IMR-90 (cell line): Measurements from ENCODE around the gene USP17L13. TPM values are rescaled to one million over a fixed set of nuclear protein-coding genes. Genes with fewer than 3 reads are reported as not detected.
"Not testable (repeated sequence)": the region's sequence is repeated elsewhere in the genome, so short reads cannot be mapped to it uniquely, and the experiment has no call there.

Experiments
- ATAC-seq: fragments of 200-7000 bp; cut with Tn5 transposase; 2 replicates; pipeline ENCODE4 v1.9.1; 2020; ENCODE audit warnings: low read depth, mild to moderate bottlenecking, moderate library complexity
- BruUV-seq: library from RNA; stranded (reverse); fragments of 400-500 nt; replicated peaks from 2 replicates; lab custom pipeline; 2021; lab: Mats Ljungman, UMichigan
- CTCF ChIA-PET: fragments of 300-600 bp; formaldehyde crosslinking; extraction: SDS; loops from one replicate; lab custom pipeline; 2021; ENCODE audit warnings: antibody characterized with exemption; lab: Yijun Ruan, JAX
- POLR2A ChIA-PET: fragments of 300-600 bp; sonication (Branson Sonifier 250); formaldehyde crosslinking; loops from one replicate; lab custom pipeline; 2022; ENCODE audit warnings: antibody characterized with exemption; ENCODE audit not compliant: unreplicated experiment; lab: Charles Lee
- DNase-seq: peaks from one replicate; pipeline ENCODE4 v3.0.0; 2013
- H2AFZ ChIP-seq: replicated peaks from 2 replicates; pipeline ENCODE3; 2013; ENCODE audit warnings: low read length, mild to moderate bottlenecking; ENCODE audit not compliant: poor library complexity
- H2AK5ac ChIP-seq: 2 replicates; pipeline ENCODE4 v1.6.1; 2013; ENCODE audit warnings: low read depth, low read length, inconsistent platforms
- H2AK9ac ChIP-seq: replicated peaks from 2 replicates; pipeline ENCODE3; 2013; ENCODE audit warnings: mild to moderate bottlenecking, low read depth, low read length, moderate library complexity; ENCODE audit not compliant: poor library complexity
- H2BK120ac ChIP-seq: 2 replicates; pipeline ENCODE4 v1.6.1; 2013; ENCODE audit warnings: low read depth, low read length, inconsistent platforms
- H2BK15ac ChIP-seq: 3 replicates; pipeline ENCODE4 v1.6.1; 2013; ENCODE audit warnings: low read depth, low read length, inconsistent platforms
- H2BK20ac ChIP-seq: 2 replicates; pipeline ENCODE4 v1.6.1; 2013; ENCODE audit warnings: low read depth, mild to moderate bottlenecking, inconsistent platforms, low read length, moderate library complexity
- H2BK5ac ChIP-seq: 2 replicates; pipeline ENCODE4 v1.6.1; 2013; ENCODE audit warnings: mild to moderate bottlenecking, low read depth, low read length, inconsistent platforms; ENCODE audit not compliant: poor library complexity, severe bottlenecking
- H3K14ac ChIP-seq: replicated peaks from 2 replicates; pipeline ENCODE4 v1.6.1; 2013; ENCODE audit warnings: low read depth, low read length, inconsistent platforms
- H3K18ac ChIP-seq: 2 replicates; pipeline ENCODE4 v1.6.1; 2013; ENCODE audit warnings: low read depth, low read length, control low read depth
- H3K23ac ChIP-seq: 2 replicates; pipeline ENCODE4 v1.6.1; 2013; ENCODE audit warnings: low read depth, low read length, inconsistent platforms
- H3K27ac ChIP-seq: 2 replicates; pipeline ENCODE4 v1.5.1; 2013; ENCODE audit warnings: mild to moderate bottlenecking, control low read depth, low read length; ENCODE audit not compliant: insufficient read depth
- H3K27me3 ChIP-seq: 2 replicates; pipeline ENCODE4 v1.6.1; 2013; ENCODE audit warnings: low read length; ENCODE audit not compliant: control insufficient read depth, insufficient read depth
- H3K36me3 ChIP-seq: 2 replicates; pipeline ENCODE4 v1.6.1; 2013; ENCODE audit warnings: low read length, mixed read lengths; ENCODE audit not compliant: control insufficient read depth, insufficient read depth
- H3K4ac ChIP-seq: 2 replicates; pipeline ENCODE4 v1.6.1; 2013; ENCODE audit warnings: low read depth, low read length, inconsistent platforms
- H3K4me1 ChIP-seq: 2 replicates; pipeline ENCODE4 v1.6.1; 2013; ENCODE audit warnings: low read length, mixed read lengths; ENCODE audit not compliant: control insufficient read depth, insufficient read depth
- H3K4me2 ChIP-seq: 2 replicates; pipeline ENCODE4 v1.6.1; 2013; ENCODE audit warnings: low read depth, mild to moderate bottlenecking, control low read depth, low read length, moderate library complexity
- H3K4me3 ChIP-seq: 2 replicates; pipeline ENCODE4 v1.5.1; 2013; ENCODE audit warnings: low read depth, mild to moderate bottlenecking, control low read depth, low read length, moderate library complexity; ENCODE audit not compliant: insufficient read depth
- H3K56ac ChIP-seq: 2 replicates; pipeline ENCODE4 v1.6.1; 2013; ENCODE audit warnings: low read length, inconsistent platforms; ENCODE audit not compliant: insufficient read depth; ENCODE audit errors: extremely low read depth
- H3K79me1 ChIP-seq, 2 experiments: 2 replicates each; pipeline ENCODE4 v1.6.1; 2013; ENCODE audit warnings: low read length in 2 of 2, inconsistent platforms in 1 of 2, low read depth in 1 of 2
- H3K9ac ChIP-seq: 2 replicates; pipeline ENCODE4 v1.6.1; 2013; ENCODE audit warnings: low read depth, low read length, control low read depth
- H3K9me1 ChIP-seq: 2 replicates; pipeline ENCODE4 v1.6.1; 2013; ENCODE audit warnings: low read length, inconsistent platforms; ENCODE audit not compliant: insufficient read depth
- H3K9me3 ChIP-seq: 2 replicates; pipeline ENCODE4 v1.6.1; 2013; ENCODE audit warnings: low read length; ENCODE audit not compliant: control insufficient read depth, insufficient read depth
- H4K20me1 ChIP-seq: 2 replicates; pipeline ENCODE4 v1.6.1; 2013; ENCODE audit warnings: low read length, inconsistent platforms; ENCODE audit not compliant: insufficient read depth
- H4K5ac ChIP-seq: 2 replicates; pipeline ENCODE4 v1.6.1; 2013; ENCODE audit warnings: mild to moderate bottlenecking, low read depth, low read length, control low read depth
- H4K8ac ChIP-seq, 2 experiments: 2 replicates each; pipeline ENCODE4 v1.6.1; 2013; ENCODE audit warnings: low read depth in 2 of 2, low read length in 2 of 2, control low read depth in 1 of 2, inconsistent platforms in 1 of 2
- H4K91ac ChIP-seq: 2 replicates; pipeline ENCODE4 v1.6.1; 2013; ENCODE audit warnings: low read depth, low read length, inconsistent platforms; ENCODE audit not compliant: insufficient read depth
- WGBS, 2 experiments: methylation state at CpG; one replicate each; pipeline versions ENCODE4 v1.1.5 to v1.1.7; 2013; ENCODE audit warnings: missing lambda C conversion rate in 2 of 2; ENCODE audit not compliant: insufficient read length in 1 of 2; ENCODE audit errors: extremely low coverage in 2 of 2; 5-methylcytosine and 5-hydroxymethylcytosine counted together
- dilution Hi-C: fragments of 300-500 bp; cut with HindIII; formaldehyde crosslinking; loops from one replicate; pipeline ENCODE4 v1.14.3; 2018; ENCODE audit warnings: low sequenced_read_pairs; ENCODE audit not compliant: unreplicated experiment
- in situ Hi-C: fragments of 300-500 bp; cut with MboI; formaldehyde crosslinking; loops from 3 replicates; pipeline ENCODE4 v1.14.3; 2019; ENCODE audit warnings: low sequenced_read_pairs, inconsistent platforms, mixed read lengths
- intact Hi-C: fragments of 100-400 bp; cut with micrococcal nuclease; formaldehyde crosslinking; loops from 2 replicates; pipeline ENCODE4 v1.10.0; 2022
- polyA plus RNA-seq, 3 experiments: library from polyadenylated mRNA; depleted of rRNA; stranded (reverse); fragments of >200 nt; gene quantifications; 2 replicates each; pipeline ENCODE4 v1.2.3, GENCODE V29; 2012; ENCODE audit warnings: low replicate concordance in 1 of 3
- total RNA-seq: library from RNA; depleted of rRNA; stranded (reverse); fragments of >200 nt; gene quantifications from 2 replicates; pipeline ENCODE4 v1.2.3, GENCODE V29; 2012

Gene USP17L13
- total and polyA plus RNA-seq, 2 of the 4 experiments (the other 2 are of a cell fraction), result not detected

DNA sequence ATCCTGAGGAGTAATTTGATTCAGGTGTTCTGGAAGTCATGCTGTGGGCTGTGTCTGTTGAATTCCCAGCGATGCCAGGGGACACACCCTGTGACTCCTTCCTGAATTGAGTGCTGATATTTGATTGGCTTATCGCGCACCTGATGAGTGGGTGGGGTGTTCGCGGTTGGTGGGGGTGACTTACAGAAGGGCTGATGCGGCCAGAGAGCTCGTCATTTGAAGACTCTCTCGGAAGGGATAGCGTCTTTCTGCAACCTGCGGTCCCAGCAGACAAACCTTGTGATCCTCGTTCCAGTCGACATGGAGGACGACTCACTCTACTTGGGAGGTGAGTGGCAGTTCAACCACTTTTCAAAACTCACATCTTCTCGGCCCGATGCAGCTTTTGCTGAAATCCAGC is 9.4 kb downstream of the USP17L13 start, which contains the start of gene USP17L15:
TSS of gene USP17L15 (plus strand) at position 301 of the 400 bp plus-strand sequence. CDS start at position 301, 0 bp downstream.
- H2BK15ac ChIP-seq, H4K8ac ChIP-seq, H4K5ac ChIP-seq, in situ Hi-C loops, H3K9me1 ChIP-seq, H2AFZ ChIP-seq, POLR2A ChIA-PET, H3K36me3 ChIP-seq, H3K4me2 ChIP-seq, H3K27ac ChIP-seq, H2AK5ac ChIP-seq, H3K79me1 ChIP-seq, H3K4me1 ChIP-seq, H2BK5ac ChIP-seq, dilution Hi-C loops, H3K27me3 ChIP-seq, H3K9ac ChIP-seq, H3K18ac ChIP-seq, H2AK9ac ChIP-seq, H3K56ac ChIP-seq, CTCF ChIA-PET, H3K9me3 ChIP-seq, ATAC-seq, DNase-seq, H4K20me1 ChIP-seq, BruUV-seq, H4K91ac ChIP-seq, H3K23ac ChIP-seq, H3K14ac ChIP-seq, H3K4ac ChIP-seq, intact Hi-C loops, H3K4me3 ChIP-seq, H2BK20ac ChIP-seq, H2BK120ac ChIP-seq: not testable (repeated sequence)
- no CpG with 5 or more reads among the region's 15 CpGs for WGBS, 2 experiments

DNA sequence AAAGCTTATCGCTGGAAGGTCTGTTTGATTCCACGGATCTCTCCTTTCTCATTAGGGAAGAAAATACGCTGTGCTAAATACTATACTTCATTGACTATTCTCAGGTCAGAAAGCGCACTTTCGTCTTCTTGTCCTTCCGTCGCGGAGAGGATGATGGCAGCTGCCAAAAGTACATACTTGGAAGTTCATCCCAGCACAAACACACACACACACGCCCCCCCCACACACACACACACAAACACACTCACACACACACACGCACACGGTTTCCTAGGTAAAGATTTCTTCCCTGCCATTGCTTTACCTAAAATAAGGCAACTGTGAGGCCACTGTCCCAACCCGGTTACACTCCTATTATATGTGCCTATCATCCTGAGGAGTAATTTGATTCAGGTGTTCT is 13.8 kb downstream of the USP17L13 start:
- H4K5ac ChIP-seq, H3K27me3 ChIP-seq, H4K20me1 ChIP-seq, H3K18ac ChIP-seq, CTCF ChIA-PET, POLR2A ChIA-PET, H3K4ac ChIP-seq, H4K91ac ChIP-seq, H2AK9ac ChIP-seq, H4K8ac ChIP-seq, in situ Hi-C loops, H3K56ac ChIP-seq, H2BK120ac ChIP-seq, intact Hi-C loops, BruUV-seq, H2BK15ac ChIP-seq, H3K9ac ChIP-seq, H3K79me1 ChIP-seq, H3K27ac ChIP-seq, H2AK5ac ChIP-seq, H3K23ac ChIP-seq, H3K9me3 ChIP-seq, H3K9me1 ChIP-seq, H3K4me1 ChIP-seq, ATAC-seq, H3K14ac ChIP-seq, H3K36me3 ChIP-seq, H2BK20ac ChIP-seq, dilution Hi-C loops, H3K4me3 ChIP-seq, H2BK5ac ChIP-seq, H3K4me2 ChIP-seq, H2AFZ ChIP-seq: not testable (repeated sequence)
- DNase-seq, result peak; percentile 0
- WGBS, 2 experiments, result no CpG with 5 or more reads among the region's 12 CpGs
